Coronary artery (tissue), 2 donors: ENCODE results near the gene PSMA7.
A peak's percentile ranks its signal among the peaks of the same experiment; 100 is the strongest.
"Not testable (repeated sequence)": the region's sequence is repeated elsewhere in the genome, so short reads cannot be mapped to it uniquely, and the experiment has no call there.

Experiments used
- DNase-seq: peaks from one replicate; pipeline ENCODE4 v3.0.0-alpha.2; 2017; ENCODE audit warnings: low spot score
- H3K27ac ChIP-seq, 2 donors: fragments of 200-600 bp; sonication (generic); one replicate each; pipeline ENCODE4 v1.5.1; 2016 to 2019
- H3K4me3 ChIP-seq: fragments of 200-600 bp; sonication (generic); 2 replicates; pipeline ENCODE4 v1.5.1; 2016; ENCODE audit warnings: mild to moderate bottlenecking, moderate library complexity
- CTCF ChIP-seq: fragments of 200-600 bp; sonication (generic); IDR thresholded peaks from one replicate; pipeline ENCODE4 v1.5.1; 2019; ENCODE audit warnings: antibody characterized with exemption

PSMA7 gene

GRCh38 chr20:62155428-62156253 lies 12.4 kb upstream of the PSMA7 start:
- Histone ChIP-seq H3K4me3 (no peak overlapping the region), H3K27ac (no peak overlapping the region)
- no peak for TF ChIP-seq CTCF
- DNase-seq: no peak

- no peak for TF ChIP-seq CTCF
- DNase-seq: no peak
- H3K4me3 ChIP-seq: no peak overlapping the region
- no peak overlapping the region for H3K27ac ChIP-seq
Observed at GRCh38 chr20:62151835-62152364, 8.7 kb upstream of the PSMA7 start.

DNA sequence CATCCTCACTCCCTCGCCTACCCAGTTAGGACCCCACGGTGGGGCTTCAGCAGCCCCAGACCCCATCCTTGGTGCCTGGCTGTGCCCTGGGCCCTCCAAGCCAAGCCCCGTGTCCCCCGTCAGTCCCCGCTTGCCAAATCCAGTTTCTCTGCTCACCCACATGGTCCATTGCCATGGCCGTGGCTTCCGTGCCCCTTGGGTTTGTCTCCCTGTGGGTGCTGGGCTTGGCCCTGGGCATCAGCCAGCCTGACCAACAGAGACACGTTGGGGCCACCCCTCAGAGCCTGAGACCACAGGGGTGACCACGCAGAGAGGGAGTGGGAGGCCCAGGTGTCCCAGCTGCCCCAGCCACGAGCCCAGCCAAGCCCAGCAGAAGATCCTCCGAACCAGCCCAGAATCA lies 8.0 kb upstream of the PSMA7 start:
- Histone ChIP-seq H3K27ac (no peak overlapping the region), H3K4me3 (no peak overlapping the region)
- TF ChIP-seq CTCF: no peak
- DNase-seq: peak; percentile 58

DNA sequence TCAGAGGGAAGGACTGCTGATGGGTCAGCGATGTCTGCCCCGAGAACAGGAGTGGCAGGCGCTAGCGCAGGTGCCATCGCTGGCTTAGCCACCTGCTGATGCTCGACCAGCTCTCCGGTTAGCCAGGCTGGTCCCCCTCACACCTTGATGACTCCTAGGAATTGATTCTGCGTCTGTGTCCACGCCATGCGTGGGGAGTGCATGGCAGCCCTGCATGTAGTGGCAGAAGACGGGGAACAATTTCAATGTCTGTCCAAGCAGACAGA lies 7.0 kb upstream of the PSMA7 start:
- H3K4me3 ChIP-seq: no peak overlapping the region
- no peak overlapping the region for H3K27ac ChIP-seq
- no peak for DNase-seq
- TF ChIP-seq CTCF: no peak

- Histone ChIP-seq H3K27ac (no peak overlapping the region), H3K4me3 (no peak overlapping the region)
- DNase-seq: peak; percentile 61
- TF ChIP-seq CTCF: no peak
Observed at GRCh38 chr20:62149532-62150309, 6.5 kb upstream of the PSMA7 start.

DNA sequence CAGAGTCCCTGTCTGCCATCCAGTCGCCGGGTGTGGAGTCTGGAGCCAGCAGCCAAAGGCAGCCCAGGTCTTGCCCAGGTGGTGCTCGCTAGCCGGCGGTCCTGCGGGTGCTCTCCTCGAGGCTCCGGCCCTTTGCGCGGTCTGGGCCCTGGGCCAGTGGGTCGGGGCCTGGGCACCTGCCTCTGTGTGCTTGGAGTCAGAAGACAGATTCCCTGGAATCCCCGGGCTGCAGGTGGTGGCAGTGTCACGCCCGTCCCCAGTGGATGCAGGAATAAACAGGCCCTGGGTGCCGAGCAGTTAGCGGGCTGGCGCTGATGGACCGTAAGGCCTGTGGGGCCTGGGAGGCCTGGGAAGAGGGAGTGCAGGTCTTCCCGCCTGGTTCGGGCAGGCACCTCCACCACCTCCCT lies 5.7 kb upstream of the PSMA7 start:
- no peak overlapping the region for H3K4me3 ChIP-seq
- H3K27ac ChIP-seq: no peak overlapping the region
- no peak for DNase-seq
- no peak for TF ChIP-seq CTCF

- H3K27ac ChIP-seq, H3K4me3 ChIP-seq, DNase-seq: not testable (repeated sequence)
Observed at GRCh38 chr20:62148383-62148782, 5.2 kb upstream of the PSMA7 start.
